ENCODE data around the gene NHERF1. TPM values are rescaled to one million over a fixed set of nuclear protein-coding genes. Genes with fewer than 3 reads are reported as not detected.

The NHERF1 gene
- total RNA-seq, 1 experiment from 2014 or later, result 83.6 TPM

DNA sequence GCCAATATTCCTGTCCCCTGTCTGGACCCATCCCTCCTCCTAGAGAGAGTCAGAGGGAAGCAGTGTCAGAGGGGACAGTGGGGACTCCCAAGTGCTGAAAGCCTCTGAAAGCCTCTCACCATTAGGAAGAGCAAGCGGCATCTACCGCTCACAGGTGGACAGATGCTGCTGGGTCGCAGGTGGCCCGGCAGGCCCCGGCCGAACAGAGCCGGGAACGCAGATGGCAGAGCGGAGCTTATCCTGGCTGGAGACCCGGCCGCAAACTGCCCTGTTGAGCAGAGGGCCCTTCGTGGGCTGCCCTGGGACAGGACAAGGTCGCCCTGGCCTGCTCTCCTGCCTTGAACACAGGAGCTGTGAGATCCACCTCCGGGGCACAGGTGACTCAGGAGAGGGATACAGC lies 50.7 kb downstream of the NHERF1 start:
- intact Hi-C loops (cut with micrococcal nuclease; ENCODE audit: unreplicated experiment), result no loop called here
- BruUV-seq (replicated peaks), result no TSS peak
- Histone ChIP-seq H3K79me2 (ENCODE audit: low read depth) (no peaks in the 10 kb centered on the region), H3K9me2 (ENCODE audit: insufficient read depth) (no peaks in the 10 kb centered on the region), H3K9me3 (ENCODE audit: insufficient read depth, low read depth) (no peaks in the 10 kb centered on the region), H3F3A (ENCODE audit: insufficient read depth, low read depth) (no peaks in the 10 kb centered on the region), H3K4me2 (no peak overlapping the region), H4K20me1 (ENCODE audit: insufficient read depth) (no peaks in the 10 kb centered on the region), H3K4me3 (no peak overlapping the region), H3K4me1 (replicated peaks; ENCODE audit: insufficient read depth) (no peaks in the 10 kb centered on the region), H3K27ac (no peak overlapping the region), H3K36me3 (ENCODE audit: low read depth) (no peaks in the 10 kb centered on the region), H3K27me3 (ENCODE audit: insufficient read depth, low read depth) (no peaks in the 10 kb centered on the region), H2AFZ (no peak overlapping the region)
- POLR2A ChIA-PET (ENCODE audit: unreplicated experiment), result no interaction called here
- no peak for DNase-seq
- TF ChIP-seq EZH2 (IDR thresholded peaks at IDR 0.05; ENCODE audit: low read depth) (no peak), CTCF (conservative IDR thresholded peaks at IDR 0.05) (no peak)
- CTCF ChIA-PET, result no interaction called here

DNA sequence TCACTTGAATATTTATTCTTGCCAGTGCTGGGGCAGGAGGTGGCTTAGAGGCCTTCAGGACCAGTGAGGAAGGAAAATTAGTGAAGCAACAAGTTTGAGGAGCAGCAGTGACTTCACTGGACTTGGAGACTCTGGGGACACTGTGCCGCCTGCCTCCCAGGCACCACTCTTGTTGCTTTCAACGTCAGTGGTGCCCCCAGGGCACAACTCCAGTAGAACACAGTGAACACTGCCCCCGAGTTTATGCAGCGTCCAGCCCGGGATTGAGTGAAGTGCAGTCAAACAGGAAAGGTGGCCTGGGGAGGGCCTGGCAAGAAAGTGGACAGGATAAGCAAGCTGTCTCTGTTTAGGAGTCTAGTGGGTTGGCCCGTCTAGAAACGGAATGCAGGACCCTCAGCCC lies 52.1 kb downstream of the NHERF1 start:
- Histone ChIP-seq H4K20me1 (ENCODE audit: insufficient read depth) (no peaks in the 10 kb centered on the region), H2AFZ (no peak overlapping the region), H3K79me2 (ENCODE audit: low read depth) (no peaks in the 10 kb centered on the region), H3K4me3 (no peak overlapping the region), H3K4me2 (no peak overlapping the region), H3K9me3 (ENCODE audit: insufficient read depth, low read depth) (no peaks in the 10 kb centered on the region), H3K27me3 (ENCODE audit: insufficient read depth, low read depth) (no peaks in the 10 kb centered on the region), H3K9me2 (ENCODE audit: insufficient read depth) (no peaks in the 10 kb centered on the region), H3K36me3 (ENCODE audit: low read depth) (no peaks in the 10 kb centered on the region), H3F3A (ENCODE audit: insufficient read depth, low read depth) (no peaks in the 10 kb centered on the region), H3K27ac (no peak overlapping the region), H3K4me1 (replicated peaks; ENCODE audit: insufficient read depth) (no peaks in the 10 kb centered on the region)
- TF ChIP-seq CTCF (conservative IDR thresholded peaks at IDR 0.05) (no peak), EZH2 (IDR thresholded peaks at IDR 0.05; ENCODE audit: low read depth) (no peak)
- intact Hi-C loops (cut with micrococcal nuclease; ENCODE audit: unreplicated experiment), result no loop called here
- no TSS peak for BruUV-seq (replicated peaks)
- ChIA-PET CTCF (no interaction called here), POLR2A (ENCODE audit: unreplicated experiment) (no interaction called here)
- no peak for DNase-seq

DNA sequence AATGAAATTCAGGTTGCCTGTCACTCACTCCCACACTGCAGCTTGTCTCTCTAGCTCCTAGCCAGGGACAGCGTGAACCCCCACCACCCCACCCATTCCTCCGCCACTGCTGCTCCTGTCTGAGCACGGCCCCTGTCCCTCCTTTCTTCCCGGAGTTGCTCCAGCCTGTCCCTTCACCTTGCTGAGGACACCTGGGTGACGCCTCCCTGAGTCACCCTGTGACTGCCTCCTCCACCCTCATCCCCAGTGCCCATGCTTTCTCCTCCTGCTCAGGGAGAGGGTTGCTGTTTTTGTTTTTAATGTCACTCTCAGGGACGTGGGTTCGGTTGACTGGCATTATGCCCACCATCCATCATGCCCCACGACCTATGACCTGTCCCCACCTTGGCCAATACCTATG lies 53.5 kb downstream of the NHERF1 start:
- Histone ChIP-seq H3K27ac (no peak overlapping the region), H2AFZ (no peak overlapping the region), H3K79me2 (ENCODE audit: low read depth) (no peaks in the 10 kb centered on the region), H3K4me3 (no peak overlapping the region), H3K9me3 (ENCODE audit: insufficient read depth, low read depth) (no peaks in the 10 kb centered on the region), H3K27me3 (ENCODE audit: insufficient read depth, low read depth) (no peaks in the 10 kb centered on the region), H4K20me1 (ENCODE audit: insufficient read depth) (no peaks in the 10 kb centered on the region), H3K4me1 (replicated peaks; ENCODE audit: insufficient read depth) (no peaks in the 10 kb centered on the region), H3F3A (ENCODE audit: insufficient read depth, low read depth) (no peaks in the 10 kb centered on the region), H3K4me2 (no peak overlapping the region), H3K36me3 (ENCODE audit: low read depth) (no peaks in the 10 kb centered on the region), H3K9me2 (ENCODE audit: insufficient read depth) (no peaks in the 10 kb centered on the region)
- ChIA-PET CTCF (no interaction called here), POLR2A (ENCODE audit: unreplicated experiment) (no interaction called here)
- DNase-seq, result no peak
- TF ChIP-seq EZH2 (IDR thresholded peaks at IDR 0.05; ENCODE audit: low read depth) (no peak), CTCF (conservative IDR thresholded peaks at IDR 0.05) (no peak)
- intact Hi-C loops (cut with micrococcal nuclease; ENCODE audit: unreplicated experiment), result no loop called here
- BruUV-seq (replicated peaks), result no TSS peak
